ENCODE measurements around the gene CCL4L2. TPM values are rescaled to one million over a fixed set of nuclear protein-coding genes. Genes with fewer than 3 reads are reported as not detected.
"Not testable (repeated sequence)": the region's sequence is repeated elsewhere in the genome, so short reads cannot be mapped to it uniquely, and the experiment has no call there.

The CCL4L2 gene
- total RNA-seq (2014; rRNA removed) (not detected in 2 replicates), Bru-seq, nascent RNA (not detected), BruChase-seq, experiment 1, labeled RNA remaining after a 6-hour chase (not detected), BruChase-seq, experiment 2, labeled RNA remaining after a 2-hour chase (not detected)
- long read RNA-seq, result 0 reads

GRCh38 chr17:36210439-36211211 lies at the start of gene CCL4L2:
CCL4L2 (plus strand) TSS chr17:36211063.
- ATAC-seq; CTCF ChIA-PET; H3F3A ChIP-seq (ENCODE audit: low read length, unreplicated experiment); H3K79me2 ChIP-seq (ENCODE audit: low read length); H4K20me1 ChIP-seq (ENCODE audit: low read length); H3K9me2 ChIP-seq (replicated peaks; ENCODE audit: low read length); H3K9ac ChIP-seq (ENCODE audit: low read length); H3K4me2 ChIP-seq (ENCODE audit: low read length); H2AFZ ChIP-seq (ENCODE audit: low read length); intact Hi-C loops (cut with micrococcal nuclease); H3K9me3 ChIP-seq (ENCODE audit: low read length); H3K27me3 ChIP-seq (ENCODE audit: low read length); H3K36me3 ChIP-seq (ENCODE audit: low read depth, low read length); H3K4me1 ChIP-seq (ENCODE audit: insufficient read depth, low read length); BruUV-seq (replicated peaks); H3K27ac ChIP-seq (ENCODE audit: low read length); POLR2A ChIA-PET (ENCODE audit: unreplicated experiment); DNase-seq; H3K4me3 ChIP-seq (ENCODE audit: low read length): not testable (repeated sequence)

GRCh38 chr17:36168836-36169235 lies 42.0 kb upstream of the CCL4L2 start:
- H3F3A ChIP-seq (ENCODE audit: low read length, unreplicated experiment); H2AFZ ChIP-seq (ENCODE audit: low read length); BruUV-seq (replicated peaks); DNase-seq; POLR2A ChIA-PET (ENCODE audit: unreplicated experiment); intact Hi-C loops (cut with micrococcal nuclease); H4K20me1 ChIP-seq (ENCODE audit: low read length); H3K9me3 ChIP-seq (ENCODE audit: low read length); H3K4me2 ChIP-seq (ENCODE audit: low read length); H3K36me3 ChIP-seq (ENCODE audit: low read depth, low read length); H3K27ac ChIP-seq (ENCODE audit: low read length); H3K79me2 ChIP-seq (ENCODE audit: low read length); H3K4me1 ChIP-seq (ENCODE audit: insufficient read depth, low read length); H3K4me3 ChIP-seq (ENCODE audit: low read length); CTCF ChIA-PET; H3K9ac ChIP-seq (ENCODE audit: low read length); ATAC-seq; H3K9me2 ChIP-seq (replicated peaks; ENCODE audit: low read length); H3K27me3 ChIP-seq (ENCODE audit: low read length): not testable (repeated sequence)

GRCh38 chr17:36176536-36176935 lies 34.3 kb upstream of the CCL4L2 start, which contains the start of gene TBC1D3B:
TBC1D3B (minus strand) TSS chr17:36176636; CDS start chr17:36175050, 1,586 bp downstream.
- BruUV-seq (replicated peaks); intact Hi-C loops (cut with micrococcal nuclease); H2AFZ ChIP-seq (ENCODE audit: low read length): not testable (repeated sequence)

GRCh38 chr17:36181446-36182175 lies 29.3 kb upstream of the CCL4L2 start:
- H3K4me3 ChIP-seq (ENCODE audit: low read length); H3K27ac ChIP-seq (ENCODE audit: low read length); intact Hi-C loops (cut with micrococcal nuclease); POLR2A ChIA-PET (ENCODE audit: unreplicated experiment); H3K4me1 ChIP-seq (ENCODE audit: insufficient read depth, low read length); CTCF ChIA-PET; H3K9me2 ChIP-seq (replicated peaks; ENCODE audit: low read length); H3K79me2 ChIP-seq (ENCODE audit: low read length); H2AFZ ChIP-seq (ENCODE audit: low read length); ATAC-seq; H3K36me3 ChIP-seq (ENCODE audit: low read depth, low read length); H4K20me1 ChIP-seq (ENCODE audit: low read length); H3K9me3 ChIP-seq (ENCODE audit: low read length); H3F3A ChIP-seq (ENCODE audit: low read length, unreplicated experiment); H3K4me2 ChIP-seq (ENCODE audit: low read length); H3K9ac ChIP-seq (ENCODE audit: low read length); DNase-seq; BruUV-seq (replicated peaks): not testable (repeated sequence)
- H3K27me3 ChIP-seq (ENCODE audit: low read length), result peaks cover 13% of the 10 kb centered on the region

More at GRCh38 chr17:36176536-36176935, 34.3 kb upstream of the CCL4L2 start, which contains the start of gene TBC1D3B:
- H3K4me1 ChIP-seq (ENCODE audit: insufficient read depth, low read length); CTCF ChIA-PET; H3K27me3 ChIP-seq (ENCODE audit: low read length); DNase-seq; H3K27ac ChIP-seq (ENCODE audit: low read length); POLR2A ChIA-PET (ENCODE audit: unreplicated experiment); H3K4me3 ChIP-seq (ENCODE audit: low read length); H3K79me2 ChIP-seq (ENCODE audit: low read length); H3F3A ChIP-seq (ENCODE audit: low read length, unreplicated experiment); H3K9me2 ChIP-seq (replicated peaks; ENCODE audit: low read length); H3K9ac ChIP-seq (ENCODE audit: low read length); H3K36me3 ChIP-seq (ENCODE audit: low read depth, low read length); H3K9me3 ChIP-seq (ENCODE audit: low read length); H4K20me1 ChIP-seq (ENCODE audit: low read length); ATAC-seq; H3K4me2 ChIP-seq (ENCODE audit: low read length): not testable (repeated sequence)
